Body of pancreas (tissue), 4 donors: Measurements from ENCODE around the gene TBX5. TPM values are rescaled to one million over a fixed set of nuclear protein-coding genes. Genes with fewer than 3 reads are reported as not detected.

Source experiments
- ATAC-seq: fragments of 150-250 bp; one replicate; pipeline ENCODE4 v1.9.1; 2016
- DNase-seq, 4 donors: peaks; one replicate each; pipeline ENCODE4 v3.0.0-alpha.2; 2019
- H3K27ac ChIP-seq, 4 donors: fragments of 200-600 bp; sonication (generic); 1 replicate in 3 of 4; 2 replicates in 1 of 4; pipeline versions ENCODE4 v1.5.1 to v1.6.1; 2016 to 2019; ENCODE audit warnings: mild to moderate bottlenecking in 1 of 4, mixed read lengths in 1 of 4, moderate library complexity in 1 of 4
- H3K27me3 ChIP-seq, 2 donors: fragments of 200-600 bp; sonication (generic); one replicate each; pipeline ENCODE4 v1.6.0; 2016; ENCODE audit warnings: mild to moderate bottlenecking in 1 of 2
- H3K36me3 ChIP-seq, 2 donors: fragments of 200-600 bp; sonication (generic); replicated peaks in 1 of 2; 2 replicates each; pipeline ENCODE4 v1.5.1; 2016; ENCODE audit warnings: low read depth in 2 of 2; ENCODE audit not compliant: insufficient read depth in 1 of 2
- H3K4me1 ChIP-seq: fragments of 200-600 bp; sonication (generic); one replicate; pipeline ENCODE4 v1.6.0; 2016
- H3K4me3 ChIP-seq, 2 donors: fragments of 200-600 bp; sonication (generic); 1 replicate in 1 of 2; 2 replicates in 1 of 2; pipeline ENCODE4 v1.5.1; 2016 to 2019
- H3K9me3 ChIP-seq, 3 donors: fragments of 200-600 bp; sonication (generic); 1 replicate in 2 of 3; 2 replicates in 1 of 3; pipeline ENCODE4 v1.5.1; 2016
- CTCF ChIP-seq, 7 experiments: fragments of 450-650 bp in 4 of 7; fragments of 200-600 bp in 3 of 7; sonication (generic) in 3 of 7; IDR thresholded peaks; one replicate each; pipeline ENCODE4 v1.5.1; 2016 to 2019; ENCODE audit warnings: antibody characterized with exemption in 7 of 7
- POLR2A ChIP-seq, 3 donors: fragments of 450-650 bp; IDR thresholded peaks; one replicate each; pipeline ENCODE4 v1.6.1; 2016; ENCODE audit warnings: antibody characterized with exemption in 3 of 3, mild to moderate bottlenecking in 2 of 3
- WGBS, 2 donors: methylation state at CpG; one replicate each; pipeline ENCODE4 v1.1.5; 2017; 5-methylcytosine and 5-hydroxymethylcytosine counted together
- intact Hi-C: fragments of 100-400 bp; cut with DNase I; formaldehyde crosslinking; loops from one replicate; pipeline ENCODE4 v1.15.1; 2023
- total RNA-seq, 2 donors: library from RNA; depleted of rRNA; stranded (reverse); fragments of >200 nt; gene quantifications; one replicate each; pipeline ENCODE4 v1.1.0, GENCODE V29; 2016

TBX5 gene
- total RNA-seq, 2 donors from 2014 or later = not detected

DNA sequence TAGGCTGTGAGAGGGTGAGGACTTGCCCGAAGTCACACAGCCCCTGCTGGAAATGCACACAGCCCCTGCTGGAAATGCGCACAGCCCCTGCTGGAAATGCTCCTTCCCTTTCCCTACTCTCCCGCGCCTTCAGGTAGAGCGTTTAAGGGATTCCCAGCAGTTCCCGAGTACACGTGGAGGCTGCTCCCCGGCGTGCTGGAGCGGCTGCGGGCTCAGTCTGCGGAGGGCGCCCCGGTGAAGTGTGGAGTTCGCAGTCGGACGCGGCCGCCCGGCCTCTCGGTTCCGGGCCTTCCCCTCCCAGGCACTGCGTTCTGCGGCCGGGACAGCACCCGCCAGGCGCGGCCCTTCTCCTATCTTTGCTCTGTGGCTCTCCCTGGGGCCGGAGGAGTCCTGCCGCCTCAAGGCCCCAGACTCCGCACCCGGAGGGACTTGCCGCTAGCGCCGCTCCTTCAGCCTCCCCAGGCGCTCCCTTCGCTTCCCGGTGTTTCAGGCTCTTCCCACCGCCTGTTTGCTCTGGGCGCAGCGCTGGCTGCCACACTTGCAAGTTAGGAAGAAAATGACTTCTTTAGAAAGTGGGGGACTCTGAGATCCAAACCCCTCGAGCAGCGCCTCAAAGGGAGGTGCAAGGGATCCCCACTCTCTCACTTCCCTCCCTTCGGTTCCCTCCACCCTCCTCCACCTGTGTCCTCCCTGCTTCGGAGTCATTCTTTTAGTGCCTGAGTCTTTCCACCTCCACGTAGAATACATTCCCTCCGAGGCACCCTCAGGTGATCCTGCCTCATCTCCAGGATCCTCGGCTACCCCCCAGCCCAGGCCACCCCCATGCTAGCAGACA lies 8.3 kb upstream of the TBX5 start:
- no peak overlapping the region for H3K4me3 ChIP-seq
- TF ChIP-seq POLR2A (IDR thresholded peaks at IDR 0.05) = no peak
- TF ChIP-seq CTCF (IDR thresholded peaks at IDR 0.05) = no peak
- H3K4me1 ChIP-seq = peaks cover 4% of the 10 kb centered on the region
- no peaks in the 10 kb centered on the region for H3K9me3 ChIP-seq
- H3K36me3 ChIP-seq = no peaks in the 10 kb centered on the region
- ATAC-seq (no peak), DNase-seq (no peak)
- peaks cover 0 to 18% of the 10 kb centered on the region in 2 donors for H3K27me3 ChIP-seq
- intact Hi-C loops = no loop called here
- 0 to 2% methylated on average over 11 to 48 of the region's 48 CpGs for WGBS, 2 donors
- no peak overlapping the region for H3K27ac ChIP-seq

DNA sequence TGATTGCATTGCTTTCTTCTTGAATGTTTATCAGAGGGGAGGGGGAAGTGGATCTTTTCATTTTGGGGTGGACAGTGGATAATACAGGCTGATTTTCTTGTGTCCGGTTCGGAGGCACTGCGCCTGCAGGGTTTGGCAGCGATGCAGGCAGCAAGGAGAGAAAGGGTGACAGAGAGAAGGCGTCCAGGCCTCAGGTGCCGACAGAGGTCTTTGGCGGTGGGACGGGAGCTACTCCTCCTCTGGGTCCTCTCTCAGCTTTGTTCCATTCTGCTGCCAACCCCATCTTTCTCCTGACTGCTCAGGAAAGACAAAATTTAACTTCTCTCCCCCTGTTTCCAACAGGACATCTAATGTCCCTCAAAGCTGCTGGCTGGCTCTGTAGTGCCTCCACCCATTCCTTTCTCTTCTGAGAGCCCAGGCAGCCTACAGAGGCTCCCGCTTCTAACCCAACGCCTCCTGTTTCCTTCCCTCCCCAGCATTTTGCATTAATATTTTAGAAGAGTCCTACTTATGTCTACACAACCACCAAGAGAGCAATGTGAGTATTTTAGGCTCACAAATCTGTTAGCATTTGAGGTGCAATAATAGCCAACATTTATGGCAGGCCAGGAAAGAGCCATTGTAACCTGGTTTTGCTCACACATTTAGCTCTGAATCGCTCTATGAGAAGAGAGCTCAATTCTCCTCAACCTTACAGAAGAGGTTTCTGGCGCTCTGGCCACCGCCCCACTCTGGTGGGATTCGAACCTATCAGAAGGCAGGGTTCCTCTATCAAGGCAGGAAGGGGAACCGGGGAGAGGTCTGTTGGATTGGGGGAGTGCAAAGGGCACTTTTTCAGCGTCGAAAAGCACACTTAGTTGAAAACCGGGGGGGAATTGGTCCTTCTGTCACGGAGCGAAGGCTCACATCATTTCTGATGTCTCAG lies 7.1 kb upstream of the TBX5 start:
- intact Hi-C loops = no loop called here
- Histone ChIP-seq H3K36me3 (no peaks in the 10 kb centered on the region), H3K27ac (no peak overlapping the region), H3K27me3 (peaks cover 0 to 30% of the 10 kb centered on the region in 2 donors), H3K4me3 (no peak overlapping the region), H3K4me1 (peaks cover 13% of the 10 kb centered on the region), H3K9me3 (no peaks in the 10 kb centered on the region)
- DNase-seq = no peak
- 6 to 9% methylated on average over 20 of the region's 20 CpGs for WGBS, 2 donors
- no peak for ATAC-seq
- TF ChIP-seq CTCF (IDR thresholded peaks at IDR 0.05) (no peak), POLR2A (IDR thresholded peaks at IDR 0.05) (no peak)

- no peak for TF ChIP-seq POLR2A (IDR thresholded peaks at IDR 0.05)
- TF ChIP-seq CTCF (IDR thresholded peaks at IDR 0.05) = no peak
- no peak overlapping the region for H3K27ac ChIP-seq
These were observed 6.4 kb upstream of the TBX5 start for GRCh38 chr12:114412307-114412706.

GRCh38 chr12:114411071-114411837 lies 5.3 kb upstream of the TBX5 start:
- DNase-seq (no peak), ATAC-seq (no peak)
- H3K4me1 ChIP-seq = peaks cover 13% of the 10 kb centered on the region
- peaks cover 0 to 43% of the 10 kb centered on the region in 2 donors for H3K27me3 ChIP-seq
- no peaks in the 10 kb centered on the region for H3K36me3 ChIP-seq
- WGBS, 2 donors = 51 to 58% methylated on average over 14 of the region's 14 CpGs
- TF ChIP-seq CTCF (IDR thresholded peaks at IDR 0.05) (no peak), POLR2A (IDR thresholded peaks at IDR 0.05) (no peak)
- H3K27ac ChIP-seq = no peak overlapping the region
- no peak overlapping the region for H3K4me3 ChIP-seq
- intact Hi-C loops = no loop called here
- H3K9me3 ChIP-seq = no peaks in the 10 kb centered on the region

More at GRCh38 chr12:114412307-114412706, 6.4 kb upstream of the TBX5 start:
- H3K9me3 ChIP-seq = no peaks in the 10 kb centered on the region
- intact Hi-C loops = no loop called here
- no peak for ATAC-seq
- DNase-seq = no peak
- H3K27me3 ChIP-seq = peaks cover 0 to 37% of the 10 kb centered on the region in 2 donors
- H3K36me3 ChIP-seq = no peaks in the 10 kb centered on the region
- no peak overlapping the region for H3K4me3 ChIP-seq
- 16 to 26% methylated on average over 7 of the region's 7 CpGs for WGBS, 2 donors
- H3K4me1 ChIP-seq = peaks cover 13% of the 10 kb centered on the region
